GM18505 (cell line): ENCODE measurements around the gene GIPC2.
"Not testable (repeated sequence)": the region's sequence is repeated elsewhere in the genome, so short reads cannot be mapped to it uniquely, and the experiment has no call there.

Experiments used
- ATAC-seq: cut with Tn5 transposase; IDR thresholded peaks from one replicate; pipeline ENCODE4 v1.9.1; 2021; ENCODE audit not compliant: unreplicated experiment
- POLR2A ChIP-seq: IDR thresholded peaks from 4 replicates; pipeline ENCODE4 v1.6.1; 2011; ENCODE audit warnings: borderline replicate concordance; ENCODE audit not compliant: insufficient read depth, insufficient read length; ENCODE audit errors: extremely low read depth

Gene GIPC2

GRCh38 chr1:78114034-78114956 lies 68.5 kb downstream of the GIPC2 start:
- no peak for TF ChIP-seq POLR2A
- peak; percentile 87 for ATAC-seq

- ATAC-seq: not testable (repeated sequence)
Measured at GRCh38 chr1:78120485-78120884, 74.7 kb downstream of the GIPC2 start.

DNA sequence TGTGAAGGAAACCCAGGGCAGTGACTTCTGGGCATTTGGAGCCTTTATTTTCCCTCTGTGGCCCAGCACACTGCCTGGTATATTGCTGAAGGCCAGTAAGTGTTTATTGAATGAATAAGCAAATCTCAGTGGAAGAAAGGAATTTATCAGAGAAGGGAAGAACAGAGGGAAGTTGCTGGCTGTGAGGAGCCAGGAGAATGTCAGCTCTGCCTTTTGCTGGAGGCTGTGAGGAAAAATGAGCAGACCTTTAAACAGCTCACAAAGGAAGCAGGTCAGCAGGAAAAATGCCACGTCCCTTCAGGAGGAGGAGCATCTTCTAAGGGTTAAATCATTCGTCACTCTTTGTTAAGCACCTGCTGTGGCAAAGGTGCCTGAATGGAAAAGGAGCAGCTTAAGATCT lies 75.9 kb downstream of the GIPC2 start:
- ATAC-seq: no peak
- TF ChIP-seq POLR2A: no peak

- TF ChIP-seq POLR2A: no peak
- no peak for ATAC-seq
Measured at GRCh38 chr1:78122389-78122788, 76.6 kb downstream of the GIPC2 start.

DNA sequence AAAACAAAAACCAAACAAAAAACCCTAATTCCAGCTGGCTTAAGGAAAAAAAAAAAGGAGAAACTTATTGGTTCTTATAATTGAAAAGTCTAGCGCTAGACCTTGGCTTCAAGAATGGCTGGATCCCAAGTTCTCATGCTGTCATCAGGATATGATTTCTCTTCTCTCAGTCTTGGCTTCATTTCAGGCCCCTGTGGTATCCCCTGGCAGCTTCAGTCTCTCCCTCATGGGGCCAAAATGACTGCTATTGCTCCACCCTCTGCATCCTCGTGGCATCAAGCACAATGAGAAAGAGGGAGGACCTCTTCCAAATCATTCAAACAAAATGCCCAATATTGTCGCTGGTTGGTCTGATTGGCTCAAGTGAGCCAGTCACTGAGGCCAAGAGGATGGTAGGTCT lies 80.7 kb downstream of the GIPC2 start:
- ATAC-seq: no peak
- TF ChIP-seq POLR2A: no peak

DNA sequence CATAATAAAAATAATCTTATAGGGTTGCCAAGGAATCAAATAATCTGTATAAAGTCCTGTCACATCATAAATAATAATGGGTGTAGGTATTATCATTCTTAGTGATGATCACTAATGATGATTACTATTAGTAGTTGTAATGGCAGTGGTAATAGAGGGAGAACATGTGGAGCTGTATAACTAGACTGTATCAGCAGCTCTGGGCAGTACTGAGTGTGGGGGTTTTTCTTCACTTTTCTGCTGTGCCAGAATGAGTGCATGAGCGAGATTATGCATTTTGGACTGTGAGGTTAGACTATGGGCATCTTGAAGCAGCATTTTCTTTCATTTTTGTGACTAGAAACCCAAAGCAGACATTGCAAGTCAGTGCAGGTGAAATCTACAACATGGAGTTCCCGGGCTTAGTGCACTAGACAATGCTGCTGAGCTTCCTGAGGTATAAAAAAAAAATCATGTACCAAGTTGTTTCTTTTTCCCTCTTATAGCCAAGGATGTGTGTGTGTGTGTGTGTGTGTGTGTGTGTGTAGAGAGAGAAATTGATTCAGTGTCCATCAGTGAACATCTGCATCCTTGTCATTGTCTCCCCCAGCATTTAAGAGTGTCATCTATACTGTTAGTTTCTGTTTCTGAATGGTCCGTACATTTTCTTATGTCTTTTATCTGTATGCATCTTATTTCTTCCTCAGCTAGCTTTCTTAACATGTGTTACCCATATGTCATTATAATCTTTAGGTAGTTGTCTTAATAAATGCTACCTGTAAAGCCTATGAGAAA lies 86.6 kb downstream of the GIPC2 start:
- no peak for ATAC-seq
- TF ChIP-seq POLR2A: no peak

DNA sequence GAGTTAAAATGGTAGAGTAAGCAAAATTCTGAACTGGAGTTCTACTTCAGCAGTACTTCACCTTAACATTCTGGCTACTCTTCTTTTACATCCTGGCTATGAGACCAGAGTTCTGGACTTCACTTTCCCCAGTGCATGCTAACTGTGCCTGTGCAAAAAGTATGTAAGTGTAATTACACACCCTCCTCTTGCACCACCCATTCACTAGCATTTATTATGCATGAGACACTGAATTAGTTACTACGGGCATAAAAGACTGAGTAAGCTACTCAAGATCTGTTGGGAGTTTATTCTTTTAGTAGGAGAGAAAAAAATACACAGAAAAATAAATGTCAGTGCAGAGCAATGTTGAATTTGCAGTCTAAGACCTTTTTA lies 87.2 kb downstream of the GIPC2 start:
- no peak for TF ChIP-seq POLR2A
- ATAC-seq: no peak

DNA sequence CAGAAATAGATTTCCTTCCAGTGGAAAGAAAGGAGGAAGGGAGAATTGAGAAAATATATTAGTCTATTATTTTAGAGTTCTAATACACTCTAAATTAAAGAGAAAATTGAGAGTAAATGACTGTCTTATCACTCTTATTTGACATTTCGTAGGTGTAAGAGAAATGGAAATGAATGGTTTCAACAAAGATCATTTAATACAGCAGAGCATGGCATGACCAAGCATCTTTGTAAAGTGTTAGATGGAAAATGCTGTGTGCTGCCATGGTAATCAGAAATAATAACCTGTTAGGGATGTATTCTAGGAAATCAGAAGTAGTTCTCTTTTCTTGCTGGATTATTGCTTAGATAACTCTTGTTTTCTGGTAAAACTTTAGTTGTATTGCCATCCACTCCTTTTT lies 90.9 kb downstream of the GIPC2 start:
- no peak for ATAC-seq
- TF ChIP-seq POLR2A: no peak

DNA sequence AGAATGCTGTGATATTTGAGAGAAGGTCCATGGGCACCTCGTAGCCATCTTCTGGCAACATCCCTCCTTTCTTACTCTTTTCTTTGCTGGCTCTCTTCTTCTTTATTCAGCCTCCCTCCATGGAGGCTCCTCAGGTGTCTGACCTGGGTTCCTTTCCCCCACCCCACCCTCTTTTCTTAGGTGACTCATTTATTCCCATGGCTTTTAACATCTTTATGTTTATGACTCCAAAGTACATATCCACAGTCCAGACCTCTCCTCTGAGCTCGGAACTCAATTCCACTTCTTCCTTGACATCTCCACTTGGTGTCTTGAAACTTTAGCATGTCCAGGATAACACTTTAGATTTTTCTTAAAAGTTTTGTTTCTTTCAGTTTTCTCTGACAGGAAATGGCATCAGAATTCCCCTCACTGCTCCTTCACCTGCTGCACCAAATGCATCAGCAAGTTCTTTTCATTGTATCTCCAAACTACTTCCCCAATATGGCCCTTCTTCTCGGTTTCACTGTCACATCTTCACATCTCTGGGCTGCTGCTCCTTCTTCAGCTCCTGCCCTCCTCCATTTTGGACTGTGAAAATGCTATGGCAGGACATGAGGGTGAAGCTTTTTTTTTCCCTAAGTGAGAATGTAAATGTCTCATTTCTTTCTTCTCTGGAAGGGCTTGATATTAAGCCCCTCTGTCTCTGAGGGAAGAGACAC lies 95.9 kb downstream of the GIPC2 start:
- ATAC-seq: peak; percentile 41
- TF ChIP-seq POLR2A: no peak

GRCh38 chr1:78142736-78143135 lies 97.0 kb downstream of the GIPC2 start:
- no peak for ATAC-seq
- TF ChIP-seq POLR2A: no peak

GRCh38 chr1:78143152-78143551 lies 97.4 kb downstream of the GIPC2 start:
- ATAC-seq: peak; percentile 83
- TF ChIP-seq POLR2A: no peak

DNA sequence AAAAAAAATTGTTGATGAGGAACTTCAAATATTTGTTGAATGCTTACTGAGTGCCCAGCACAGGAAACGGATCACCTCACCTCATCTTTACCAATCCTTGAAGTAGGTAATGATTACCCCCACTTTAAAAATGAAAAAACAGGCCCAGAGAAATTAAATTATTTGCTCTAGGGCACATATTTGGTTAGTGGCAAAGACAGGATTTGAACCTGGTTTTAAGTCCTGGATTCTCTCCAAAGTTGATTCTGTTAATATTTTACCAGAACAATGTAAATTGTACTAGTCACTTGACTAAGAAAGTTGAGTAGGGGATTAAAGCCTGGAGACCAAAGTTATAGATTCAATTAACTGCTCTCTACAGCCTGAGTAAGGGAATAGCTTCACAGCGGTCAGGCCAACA lies 97.9 kb downstream of the GIPC2 start:
- no peak for TF ChIP-seq POLR2A
- ATAC-seq: no peak

DNA sequence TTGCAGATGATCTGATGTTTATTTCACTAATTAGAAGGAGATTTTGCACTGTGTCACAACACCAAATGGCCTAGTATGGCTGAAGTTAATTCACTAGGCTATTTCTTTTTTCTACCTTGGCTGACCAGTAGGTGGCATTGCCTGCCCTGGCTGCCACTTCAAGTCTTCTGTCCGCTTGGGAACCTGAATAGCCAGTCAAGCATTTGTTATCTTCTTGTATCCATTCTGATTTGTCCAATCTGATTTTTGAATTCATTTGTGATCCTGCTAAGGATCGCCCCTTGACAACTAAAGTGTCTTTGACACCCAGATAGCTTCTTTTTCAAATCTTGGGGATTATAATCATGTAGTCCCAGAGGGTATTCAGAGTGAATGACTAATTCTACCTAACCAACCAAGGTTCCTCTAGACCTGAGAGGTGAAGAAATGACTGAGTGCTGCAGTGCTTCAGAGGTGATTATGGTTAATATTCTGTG lies 99.4 kb downstream of the GIPC2 start:
- ATAC-seq: peak; percentile 66
- no peak for TF ChIP-seq POLR2A
